Activated CD4-positive, alpha-beta memory T cell treated with anti-CD3 and anti-CD28 coated beads for 36 hours (primary cell): ENCODE results near the gene BTBD8. TPM values are rescaled to one million over a fixed set of nuclear protein-coding genes. Genes with fewer than 3 reads are reported as not detected.

ENCODE experiments used
- CTCF ChIA-PET: fragments of 350-600 bp; sonication (Branson Sonifier 250); formaldehyde crosslinking; loops from one replicate; lab custom pipeline; 2021; ENCODE audit warnings: antibody characterized with exemption, inconsistent platforms; lab: Charles Lee
- POLR2A ChIA-PET: fragments of 350-600 bp; sonication (Branson Sonifier 250); formaldehyde crosslinking; loops from one replicate; lab custom pipeline; 2021; ENCODE audit warnings: antibody characterized with exemption; lab: Charles Lee
- DNase-seq: peaks from one replicate; pipeline ENCODE4 v3.0.0-alpha.2; 2020
- H3K27ac Mint-ChIP-seq: one replicate; pipeline ENCODE4 v1.8.0; 2021; ENCODE audit warnings: mixed read lengths
- H3K27me3 Mint-ChIP-seq: one replicate; pipeline ENCODE4 v1.8.0; 2021; ENCODE audit warnings: mixed read lengths
- H3K36me3 Mint-ChIP-seq: one replicate; pipeline ENCODE4 v1.8.0; 2021; ENCODE audit warnings: mixed read lengths
- H3K4me1 Mint-ChIP-seq: one replicate; pipeline ENCODE4 v1.8.0; 2021; ENCODE audit warnings: low read depth, mixed read lengths
- H3K4me3 Mint-ChIP-seq: one replicate; pipeline ENCODE4 v1.8.0; 2021; ENCODE audit warnings: mild to moderate bottlenecking, mixed read lengths
- H3K9me3 Mint-ChIP-seq: one replicate; pipeline ENCODE4 v1.8.0; 2021; ENCODE audit warnings: mixed read lengths
- intact Hi-C: fragments of 100-400 bp; cut with micrococcal nuclease; formaldehyde crosslinking; loops from one replicate; pipeline ENCODE4 v1.15.1; 2023
- total RNA-seq, 2 experiments: library from RNA; stranded (reverse); gene quantifications; one replicate each; pipeline ENCODE4 v1.2.3, GENCODE V29; 2021

BTBD8 gene
- total RNA-seq, 2 experiments from 2014 or later, result 2.9 TPM

DNA sequence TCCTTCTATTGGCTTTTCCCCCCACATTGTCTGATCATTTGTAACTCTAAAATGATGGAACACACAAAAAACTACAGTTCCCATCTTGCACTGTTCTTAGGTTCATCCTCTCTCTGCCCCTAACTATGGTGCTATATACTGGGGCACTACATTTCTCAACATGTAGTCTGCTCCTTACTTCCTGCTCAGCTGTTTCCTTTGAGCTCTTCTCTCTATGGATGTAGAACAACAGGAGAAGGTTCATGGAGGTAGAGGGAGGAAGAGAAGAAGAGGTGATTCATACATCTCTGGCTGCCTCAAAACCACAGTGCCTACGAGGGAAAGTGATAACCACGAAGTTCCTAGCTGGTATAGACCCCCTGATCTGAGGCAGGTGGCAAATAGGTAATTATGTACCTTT lies 130.6 kb downstream of the BTBD8 start:
- Mint-ChIP-seq H3K27me3 (no peaks in the 10 kb centered on the region), H3K4me1 (peaks cover 9% of the 10 kb centered on the region), H3K27ac (no peak overlapping the region), H3K36me3 (no peaks in the 10 kb centered on the region), H3K9me3 (no peaks in the 10 kb centered on the region), H3K4me3 (no peak overlapping the region)
- ChIA-PET POLR2A (no interaction called here), CTCF (no interaction called here)
- DNase-seq, result no peak
- intact Hi-C loops, result no loop called here

DNA sequence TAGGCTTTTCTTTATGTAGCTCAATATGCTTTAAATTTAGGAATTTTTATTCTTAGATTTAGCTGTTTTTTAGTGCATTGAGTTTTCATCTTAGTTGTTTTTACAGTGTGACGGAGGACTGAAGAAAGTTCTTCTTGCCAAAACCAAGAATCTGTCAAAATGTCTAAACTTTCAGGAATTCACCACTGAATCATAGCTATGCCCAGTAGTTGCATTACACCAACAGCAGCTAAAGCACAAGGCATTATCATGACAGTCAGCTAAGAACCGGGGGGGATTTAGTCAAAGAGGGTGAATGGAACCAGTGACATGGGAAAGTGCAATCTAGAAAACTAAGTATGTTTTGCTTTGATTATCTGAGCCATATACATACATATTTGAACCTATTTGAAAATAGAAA lies 131.0 kb downstream of the BTBD8 start:
- no peaks in the 10 kb centered on the region for H3K27me3 Mint-ChIP-seq
- H3K36me3 Mint-ChIP-seq, result no peaks in the 10 kb centered on the region
- DNase-seq, result no peak
- POLR2A ChIA-PET, result no interaction called here
- no peak overlapping the region for H3K4me3 Mint-ChIP-seq
- no peaks in the 10 kb centered on the region for H3K9me3 Mint-ChIP-seq
- CTCF ChIA-PET, result no interaction called here
- H3K4me1 Mint-ChIP-seq, result peaks cover 9% of the 10 kb centered on the region
- intact Hi-C loops, result no loop called here
- no peak overlapping the region for H3K27ac Mint-ChIP-seq

DNA sequence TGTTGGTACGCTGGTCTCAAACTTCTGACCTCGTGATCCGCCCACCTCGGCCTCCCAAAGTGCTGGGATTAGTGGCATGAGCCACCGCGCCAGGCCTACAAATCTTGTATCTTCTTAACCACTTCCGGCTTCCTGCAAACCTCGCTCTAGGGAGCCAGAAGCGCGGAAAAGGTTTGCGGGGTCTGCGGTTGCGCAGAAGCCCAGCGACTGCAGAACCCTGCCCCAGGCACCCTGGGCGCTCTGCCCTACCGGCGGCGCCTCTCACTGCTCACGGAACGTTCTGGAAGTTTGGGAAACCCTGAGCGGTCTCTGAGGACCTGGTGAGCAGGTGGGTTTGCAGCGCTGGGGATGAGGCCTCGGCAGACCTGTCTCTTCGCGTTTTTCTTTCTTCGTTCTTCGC lies 137.6 kb downstream of the BTBD8 start, which contains the start of gene C1orf146:
Gene C1orf146, plus strand, starts transcription at position 195 of the 400 bp plus-strand sequence. CDS start 13,506 bp downstream, outside the sequence.
- Mint-ChIP-seq H3K4me1 (no peaks in the 10 kb centered on the region), H3K4me3 (no peak within 1 kb of the TSS), H3K36me3 (no peaks in the 10 kb centered on the region), H3K27ac (no peak within 1 kb of the TSS), H3K27me3 (no peaks in the 10 kb centered on the region), H3K9me3 (no peaks in the 10 kb centered on the region)
- ChIA-PET POLR2A (no interaction called here), CTCF (no interaction called here)
- intact Hi-C loops, result no loop called here
- no peak for DNase-seq

DNA sequence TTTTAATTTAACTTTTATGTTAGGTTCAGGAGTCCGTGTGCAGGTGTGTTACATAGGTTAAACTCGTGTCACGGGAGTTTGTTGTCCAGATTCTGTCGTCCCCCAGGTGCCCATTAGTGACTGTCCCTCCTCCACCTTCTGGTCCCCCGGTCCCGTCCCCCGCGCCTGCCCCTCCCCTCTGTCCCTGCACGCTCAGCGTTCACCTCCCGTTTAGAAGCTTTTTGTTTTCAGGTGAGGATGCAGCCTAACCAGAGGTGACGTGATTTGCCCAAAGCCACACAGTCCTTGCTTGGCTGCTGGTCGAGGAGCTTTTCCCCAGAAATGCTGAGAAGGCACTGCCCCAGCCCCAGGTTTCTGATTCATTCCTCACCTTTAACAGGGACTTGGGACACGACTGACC lies 138.4 kb downstream of the BTBD8 start:
- intact Hi-C loops, result no loop called here
- DNase-seq, result no peak
- Mint-ChIP-seq H3K9me3 (no peaks in the 10 kb centered on the region), H3K4me3 (no peak overlapping the region), H3K27ac (no peak overlapping the region), H3K4me1 (no peaks in the 10 kb centered on the region), H3K36me3 (no peaks in the 10 kb centered on the region), H3K27me3 (no peaks in the 10 kb centered on the region)
- ChIA-PET CTCF (no interaction called here), POLR2A (no interaction called here)

DNA sequence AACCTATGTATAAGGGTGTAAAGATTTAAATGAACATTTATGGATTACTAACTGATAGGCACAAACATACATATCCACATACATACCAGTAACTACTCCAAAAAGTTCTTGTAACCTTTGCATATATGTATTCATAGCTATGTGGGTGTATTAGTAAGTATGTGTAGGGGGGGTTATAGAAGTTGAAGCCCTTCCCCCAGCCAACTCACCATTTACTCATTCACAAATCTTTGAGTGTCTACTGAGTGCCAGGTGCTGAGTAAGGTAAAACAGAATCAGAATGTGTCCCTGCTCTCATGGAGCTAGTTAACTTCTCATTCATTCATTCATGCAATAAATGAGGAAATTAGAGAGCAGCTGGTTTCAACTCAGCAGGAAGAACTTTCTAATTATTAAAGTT lies 138.9 kb downstream of the BTBD8 start:
- no peak for DNase-seq
- intact Hi-C loops, result no loop called here
- Mint-ChIP-seq H3K36me3 (no peaks in the 10 kb centered on the region), H3K27ac (no peak overlapping the region), H3K27me3 (no peaks in the 10 kb centered on the region), H3K4me1 (no peaks in the 10 kb centered on the region), H3K9me3 (no peaks in the 10 kb centered on the region), H3K4me3 (no peak overlapping the region)
- ChIA-PET POLR2A (no interaction called here), CTCF (no interaction called here)

DNA sequence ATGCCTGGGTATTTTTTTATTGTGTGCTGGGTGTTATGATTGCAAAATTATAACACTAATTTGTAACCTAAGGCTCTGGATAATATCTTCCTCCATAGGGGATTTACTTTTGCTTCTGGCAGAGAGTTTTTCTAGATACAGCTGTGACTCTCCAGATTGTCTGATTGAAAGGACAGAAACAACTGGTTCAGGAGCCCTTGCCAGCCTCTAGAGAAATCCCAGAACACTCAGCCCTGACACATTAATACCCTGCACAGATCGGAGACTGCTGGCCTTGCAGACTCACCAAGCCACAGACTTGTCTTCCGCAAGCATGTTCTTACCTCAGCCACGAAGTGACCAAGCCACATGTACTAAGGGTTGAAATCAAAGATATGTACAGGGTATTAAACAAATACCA lies 148.3 kb downstream of the BTBD8 start:
- H3K9me3 Mint-ChIP-seq, result no peaks in the 10 kb centered on the region
- intact Hi-C loops, result no loop called here
- ChIA-PET POLR2A (no interaction called here), CTCF (no interaction called here)
- no peak overlapping the region for H3K27ac Mint-ChIP-seq
- H3K36me3 Mint-ChIP-seq, result no peaks in the 10 kb centered on the region
- no peaks in the 10 kb centered on the region for H3K4me1 Mint-ChIP-seq
- H3K4me3 Mint-ChIP-seq, result no peak overlapping the region
- no peaks in the 10 kb centered on the region for H3K27me3 Mint-ChIP-seq
- DNase-seq, result no peak

DNA sequence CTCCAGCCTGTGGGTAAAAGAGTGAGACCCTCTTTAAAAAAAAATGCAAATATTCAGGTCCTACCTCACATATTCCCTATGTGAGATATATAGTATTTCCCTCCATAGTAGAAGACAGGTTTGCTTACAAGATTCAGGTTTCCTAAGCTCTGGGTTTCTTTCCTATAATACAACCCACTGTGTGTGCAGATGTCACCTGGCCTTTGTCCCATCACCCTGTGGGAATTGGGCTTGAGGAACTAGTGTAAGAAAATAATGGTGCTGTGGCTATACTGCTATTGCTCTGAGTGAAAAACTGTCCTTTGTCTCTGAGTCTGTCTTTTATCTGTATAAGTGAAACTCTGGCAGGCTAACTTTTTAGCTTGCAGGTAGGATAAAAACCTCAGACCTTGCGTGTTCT lies 150.6 kb downstream of the BTBD8 start:
- Mint-ChIP-seq H3K36me3 (no peaks in the 10 kb centered on the region), H3K27me3 (no peaks in the 10 kb centered on the region), H3K4me3 (no peak overlapping the region), H3K4me1 (no peaks in the 10 kb centered on the region), H3K27ac (no peak overlapping the region), H3K9me3 (no peaks in the 10 kb centered on the region)
- intact Hi-C loops, result no loop called here
- DNase-seq, result no peak
- ChIA-PET CTCF (no interaction called here), POLR2A (no interaction called here)

Other genes starting within 250 kb of the BTBD8 start
- gene TGFBR3, start 194.2 kb upstream of the BTBD8 start, total RNA-seq, result 1 to 10 TPM; 4.5 to 4.9 TPM
- not detected for gene BRDT, start 130.9 kb upstream of the BTBD8 start, total RNA-seq
- 1 to 10 TPM in 1 of 2 experiments, under 1 TPM in 1; 0.44 to 1.1 TPM for gene EPHX4, start 50.4 kb upstream of the BTBD8 start, total RNA-seq
- not detected for gene SETSIP, start 4.9 kb upstream of the BTBD8 start, total RNA-seq
- not detected for gene C1orf146, start 137.6 kb downstream of the BTBD8 start, total RNA-seq
- 10 to 100 TPM; 10.9 to 13.3 TPM for gene GLMN, start 218.6 kb downstream of the BTBD8 start, total RNA-seq
- gene RPAP2, start 218.7 kb downstream of the BTBD8 start, total RNA-seq, result 10 to 100 TPM; 28.6 to 31.6 TPM